HG03442 (cell line): ENCODE data around the gene NHS.

Experiments
- ATAC-seq: cut with Tn5 transposase; IDR thresholded peaks from one replicate; pipeline ENCODE4 v1.9.1; 2021; ENCODE audit warnings: mild to moderate bottlenecking, moderate library complexity; ENCODE audit not compliant: unreplicated experiment

The NHS gene

DNA sequence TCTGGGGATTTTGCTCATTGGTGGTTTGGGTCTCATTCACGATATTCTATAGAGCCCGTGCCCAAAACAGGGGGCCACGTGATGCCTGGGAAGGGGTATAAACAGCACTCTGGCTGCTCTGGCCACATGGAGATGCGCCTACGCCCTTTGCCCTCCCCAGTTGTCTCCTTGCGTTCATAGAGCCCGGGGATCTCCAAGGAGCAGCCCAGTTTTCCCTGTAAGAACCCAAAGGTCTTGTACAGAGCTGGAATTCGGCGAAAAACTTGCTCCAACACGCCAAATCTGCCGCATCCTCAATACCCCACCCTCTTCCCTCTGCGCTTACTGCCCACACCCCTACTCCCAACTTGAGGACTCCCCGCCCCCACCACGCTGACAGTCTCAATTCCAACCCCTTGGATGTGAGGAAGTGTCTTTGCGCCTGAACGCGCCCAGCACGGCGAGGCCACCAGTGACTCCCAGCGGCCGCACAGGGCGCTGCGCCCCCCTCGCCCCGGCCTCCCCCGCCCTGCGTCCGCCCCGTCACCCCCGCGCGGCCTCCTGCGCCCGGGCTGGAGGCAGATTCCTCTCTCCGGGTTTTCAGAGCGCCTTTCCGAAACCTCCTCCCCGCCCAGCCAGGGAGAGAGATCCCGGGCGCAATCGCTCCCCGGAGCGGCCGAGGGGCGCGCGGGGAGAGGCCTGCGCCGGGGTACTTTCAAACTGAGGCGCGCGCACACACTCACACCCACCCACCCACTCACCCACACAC, at the start of gene NHS:
Gene NHS (plus strand): TSS at position 582 of the 748 bp plus-strand sequence. CDS start 558 bp downstream, outside the sequence.
- ATAC-seq, result no peak

DNA sequence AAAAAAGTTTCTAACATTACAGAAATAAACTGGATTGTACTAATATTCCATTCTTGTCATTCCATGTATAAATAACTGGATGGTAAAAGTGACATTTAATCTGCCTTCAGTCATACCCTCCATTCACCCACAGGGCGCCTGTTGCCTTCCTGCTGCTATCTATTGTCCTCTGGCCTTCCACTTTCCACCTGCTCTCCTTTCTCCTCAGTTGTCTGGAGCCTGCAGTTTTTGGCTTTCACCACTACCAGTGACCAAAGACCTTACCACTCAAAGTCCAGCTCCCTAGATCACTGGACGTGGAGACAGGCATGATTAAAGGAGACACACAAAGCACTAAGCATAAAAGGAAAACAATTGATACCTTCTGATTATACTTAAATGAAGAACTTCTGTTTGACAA, 46.2 kb upstream of the NHS start:
- no peak for ATAC-seq

DNA sequence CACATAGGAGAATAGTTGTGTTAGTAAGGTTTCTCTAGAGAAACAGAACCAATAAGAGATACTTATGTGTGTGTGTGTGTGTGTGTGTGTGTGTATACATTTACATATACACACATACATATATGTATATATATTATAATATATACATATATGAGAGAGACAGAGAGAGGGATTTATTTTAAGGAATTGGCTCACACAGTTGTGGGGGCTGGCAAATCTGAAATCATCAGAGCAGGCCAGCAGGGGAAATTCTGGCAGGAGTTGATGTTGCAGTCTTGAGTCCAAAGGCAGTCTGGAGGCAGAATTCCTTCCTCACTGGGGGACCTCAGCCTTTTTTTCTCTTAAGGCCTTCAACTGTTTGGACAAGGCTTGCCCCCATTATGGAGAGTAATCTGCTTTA, 38.6 kb upstream of the NHS start:
- no peak for ATAC-seq

DNA sequence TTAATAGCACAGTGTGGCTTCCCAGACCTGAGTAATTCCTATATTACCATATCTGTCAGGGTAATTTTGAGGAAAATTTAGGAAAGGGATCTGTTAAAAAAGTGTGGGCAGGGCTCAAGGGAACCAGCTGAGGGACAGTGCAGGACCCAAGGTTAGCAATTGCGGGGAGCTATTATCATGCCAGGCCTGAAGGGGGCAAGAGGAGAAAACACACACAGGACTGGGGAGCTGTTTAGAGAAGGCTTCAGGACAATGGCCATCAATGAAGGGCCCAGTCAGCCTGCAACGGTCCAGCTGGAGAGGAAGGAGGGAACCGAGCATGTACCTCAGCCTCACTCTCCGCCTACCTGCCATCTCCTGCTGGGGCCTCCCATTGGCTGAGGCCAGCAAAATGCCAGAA, 19.0 kb upstream of the NHS start:
- ATAC-seq, result no peak

DNA sequence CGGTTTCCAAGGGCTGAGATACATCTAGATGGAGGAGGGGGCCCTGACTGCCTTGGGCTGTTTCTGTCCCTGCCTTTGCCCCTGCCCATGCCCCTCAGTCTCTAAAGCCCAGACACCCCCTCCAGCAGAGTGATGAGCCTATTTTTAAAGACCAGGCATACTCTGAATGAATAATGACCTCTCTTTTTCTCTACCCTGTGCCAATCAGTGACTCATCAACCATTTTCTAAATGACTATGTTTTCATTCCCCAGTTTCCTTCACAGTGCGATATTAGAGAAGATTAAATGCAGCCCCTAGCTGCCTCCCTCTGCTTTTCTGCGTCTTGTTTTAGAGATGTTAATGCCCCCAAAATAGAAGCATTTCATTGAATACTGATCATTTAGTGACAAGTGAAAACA, 15.5 kb upstream of the NHS start:
- ATAC-seq, result no peak

DNA sequence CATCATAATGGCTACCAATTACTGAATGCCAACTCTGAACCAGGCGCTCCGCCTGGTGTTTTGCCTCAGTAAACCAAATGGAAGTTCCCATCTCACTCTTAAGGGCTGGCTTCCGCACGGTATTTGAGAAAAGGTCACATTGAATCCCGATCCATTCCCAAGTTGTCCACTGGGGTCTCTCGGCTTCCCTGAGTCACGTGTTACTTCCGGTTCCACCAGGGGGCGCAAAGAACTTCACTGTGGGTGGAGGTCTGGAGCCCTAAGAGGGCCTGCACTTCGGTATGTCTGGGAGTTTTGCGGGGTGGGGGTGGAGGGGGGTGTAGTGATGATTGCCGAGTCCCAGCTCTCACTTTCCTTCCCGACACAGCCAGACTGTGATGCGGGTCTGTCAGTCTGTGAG, 13.4 kb upstream of the NHS start:
- ATAC-seq, result no peak

DNA sequence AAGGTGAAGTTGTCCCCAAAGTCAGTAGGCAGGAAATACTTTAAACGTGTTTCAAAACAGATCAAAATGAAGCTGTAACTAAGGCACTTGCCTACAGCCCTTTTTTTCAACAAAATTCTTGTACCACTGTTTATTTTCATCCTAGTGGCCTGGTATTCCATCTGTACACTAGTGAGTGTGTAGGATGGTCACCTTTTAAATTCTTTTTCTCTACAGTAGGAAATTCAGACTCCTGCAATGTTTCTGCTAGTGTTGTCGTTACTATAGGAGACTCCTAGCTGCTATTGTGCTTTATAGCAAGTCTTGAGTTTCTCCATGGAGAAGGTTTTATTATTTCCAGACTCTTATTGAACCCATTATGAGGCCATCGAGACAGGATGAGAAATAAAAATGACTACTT, 7.0 kb upstream of the NHS start:
- no peak for ATAC-seq

DNA sequence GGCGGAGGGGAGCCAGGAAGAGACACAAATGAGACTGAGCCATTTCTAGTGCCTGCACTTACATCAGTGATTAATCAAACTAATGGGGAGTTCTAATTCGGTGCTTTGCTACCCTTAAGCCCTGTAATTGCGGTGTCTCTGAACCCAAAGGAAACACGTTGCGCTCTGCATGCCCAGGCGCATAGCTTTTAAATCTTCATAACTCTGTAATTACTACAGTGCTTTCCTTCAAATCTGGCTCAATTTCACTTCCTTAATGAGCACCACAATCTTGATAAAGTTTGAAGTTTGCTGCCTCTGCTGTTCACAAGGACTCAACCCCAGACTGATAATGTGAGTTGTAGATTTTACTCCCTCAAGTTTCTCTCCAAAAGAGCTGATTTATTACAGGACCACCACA, 5.7 kb upstream of the NHS start:
- no peak for ATAC-seq

DNA sequence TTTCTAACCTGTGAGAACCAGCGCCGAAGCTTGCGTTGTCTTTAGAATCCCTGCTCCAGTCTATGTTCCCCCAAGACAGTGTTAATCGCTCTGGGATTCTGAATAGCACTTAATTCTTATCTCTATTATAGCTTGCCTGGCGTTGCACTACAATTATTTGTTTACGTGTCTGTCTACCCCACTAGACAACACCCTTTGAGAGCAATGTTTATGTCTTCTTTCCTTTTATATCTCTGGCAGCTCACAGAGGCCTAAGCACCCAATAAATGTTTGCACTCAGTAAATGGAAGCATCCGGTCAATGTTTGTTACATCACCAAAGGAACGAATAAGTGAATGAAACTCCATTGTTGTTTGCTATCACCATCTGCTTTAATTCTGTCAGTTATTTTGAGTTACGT, 4.8 kb upstream of the NHS start:
- ATAC-seq, result no peak

DNA sequence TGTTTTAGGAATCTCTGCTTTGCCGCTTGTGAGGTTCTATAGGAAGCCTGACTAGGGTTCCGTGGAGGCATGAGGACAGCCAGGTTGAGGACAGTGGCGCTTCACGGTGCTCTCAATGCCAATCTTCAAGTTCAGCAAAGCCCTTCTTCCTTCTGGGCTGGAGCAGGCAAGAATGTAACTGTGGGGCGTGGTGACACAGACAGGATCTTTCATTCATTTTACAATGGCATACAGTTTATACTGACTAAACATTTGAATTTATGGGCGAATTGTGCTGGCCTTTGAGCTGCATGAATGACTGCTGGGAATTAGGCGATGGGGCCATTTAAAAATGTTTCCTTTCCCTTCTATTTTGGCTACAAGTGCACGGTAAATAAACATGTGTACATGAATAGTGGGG, 2.9 kb upstream of the NHS start:
- ATAC-seq, result no peak

DNA sequence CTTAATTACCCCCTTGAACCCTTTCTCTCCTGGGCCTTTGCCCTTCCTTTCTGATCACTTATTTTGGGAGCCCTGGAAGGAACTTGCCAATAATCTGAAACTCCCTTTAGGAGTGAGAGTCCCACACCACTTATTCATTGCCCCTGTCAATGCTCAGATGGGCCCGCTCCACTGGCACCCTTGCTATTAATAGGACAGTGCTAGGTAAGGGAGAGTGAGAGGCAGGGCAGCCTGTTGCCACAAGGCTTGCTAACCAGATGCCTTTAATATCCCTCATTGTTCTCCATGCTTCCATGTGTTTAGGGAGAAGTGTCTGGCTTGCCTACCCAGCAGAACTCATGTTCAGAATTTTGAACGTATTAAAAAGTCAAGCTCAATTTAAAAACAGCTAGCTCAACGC, 1.7 kb upstream of the NHS start:
- no peak for ATAC-seq

DNA sequence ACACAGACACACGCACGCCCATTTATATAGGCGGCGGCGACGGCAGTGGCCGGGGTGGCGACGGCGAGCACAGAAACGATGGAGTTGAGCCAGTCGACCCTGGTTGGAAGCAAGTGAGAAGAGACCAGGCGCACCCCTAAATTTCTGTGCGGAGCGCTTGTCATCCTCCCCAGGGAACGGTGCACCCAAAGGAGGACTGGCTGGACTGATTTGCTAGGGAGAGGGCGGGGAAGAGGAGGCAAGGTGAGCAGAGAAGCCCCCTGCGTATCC, 302 bp downstream of the NHS start:
- ATAC-seq, result no peak

DNA sequence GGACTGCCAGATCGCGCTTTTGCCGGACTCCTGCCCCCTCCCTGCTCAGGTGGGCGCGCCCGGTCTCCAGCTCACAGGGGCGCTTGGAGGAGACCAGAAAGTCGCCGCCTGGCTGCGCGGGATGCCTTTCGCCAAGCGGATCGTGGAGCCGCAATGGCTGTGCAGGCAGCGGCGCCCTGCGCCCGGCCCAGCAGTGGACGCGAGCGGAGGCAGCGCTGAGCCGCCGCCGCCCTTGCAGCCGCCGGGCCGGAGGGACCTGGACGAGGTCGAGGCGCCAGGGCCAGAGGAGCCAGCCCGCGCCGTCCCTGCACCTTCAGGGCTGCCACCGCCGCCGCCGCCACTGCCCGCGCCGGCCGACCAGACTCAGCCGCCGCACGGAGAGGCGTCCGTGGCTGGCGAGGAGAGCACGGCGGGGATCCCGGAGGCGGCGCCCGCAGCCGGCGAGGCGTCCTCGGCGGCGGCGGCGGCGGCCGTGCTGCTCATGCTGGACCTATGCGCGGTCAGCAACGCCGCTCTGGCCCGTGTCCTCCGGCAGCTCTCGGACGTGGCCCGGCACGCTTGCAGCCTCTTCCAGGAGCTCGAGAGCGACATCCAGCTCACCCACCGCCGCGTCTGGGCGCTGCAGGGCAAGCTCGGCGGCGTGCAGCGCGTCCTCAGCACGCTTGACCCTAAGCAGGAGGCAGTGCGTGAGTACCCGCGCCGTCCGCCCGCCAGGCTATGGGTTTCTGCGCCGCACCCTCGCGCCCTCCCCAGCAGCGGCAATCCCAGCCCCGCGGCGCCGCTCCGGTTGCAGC, 834 bp downstream of the NHS start:
- ATAC-seq, result no peak

DNA sequence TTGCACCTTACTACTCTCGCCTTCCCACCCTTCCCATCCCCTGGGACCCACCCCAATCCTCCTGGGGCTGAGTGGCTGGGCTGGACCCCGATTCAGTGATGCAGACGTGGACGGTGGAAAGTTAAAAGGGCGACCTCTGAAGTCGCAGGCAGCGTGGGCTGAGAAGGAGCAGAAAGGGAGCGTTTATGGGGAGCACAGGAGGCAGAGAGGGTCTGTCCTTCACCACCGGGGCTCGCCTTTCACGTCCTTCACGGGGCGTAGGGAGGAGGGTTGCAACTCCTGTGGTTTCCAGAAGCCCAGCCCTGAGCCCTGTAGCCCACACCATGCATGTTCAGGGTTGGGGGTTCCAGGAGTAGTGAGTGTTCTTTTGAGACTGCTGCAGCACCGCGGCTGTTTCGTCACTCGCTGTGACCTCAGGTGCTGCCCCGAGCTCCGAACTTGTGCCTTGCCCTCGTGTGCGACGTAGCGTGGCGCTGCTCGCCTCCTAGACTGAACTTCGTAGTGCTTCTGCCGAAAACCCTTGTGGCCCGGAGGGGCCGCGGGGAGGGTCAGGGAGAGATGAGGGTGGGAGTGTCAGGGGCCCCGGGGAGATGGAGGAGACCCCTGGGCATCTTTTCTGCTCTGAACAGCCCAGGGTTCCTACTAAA, 1.6 kb downstream of the NHS start:
- no peak for ATAC-seq

DNA sequence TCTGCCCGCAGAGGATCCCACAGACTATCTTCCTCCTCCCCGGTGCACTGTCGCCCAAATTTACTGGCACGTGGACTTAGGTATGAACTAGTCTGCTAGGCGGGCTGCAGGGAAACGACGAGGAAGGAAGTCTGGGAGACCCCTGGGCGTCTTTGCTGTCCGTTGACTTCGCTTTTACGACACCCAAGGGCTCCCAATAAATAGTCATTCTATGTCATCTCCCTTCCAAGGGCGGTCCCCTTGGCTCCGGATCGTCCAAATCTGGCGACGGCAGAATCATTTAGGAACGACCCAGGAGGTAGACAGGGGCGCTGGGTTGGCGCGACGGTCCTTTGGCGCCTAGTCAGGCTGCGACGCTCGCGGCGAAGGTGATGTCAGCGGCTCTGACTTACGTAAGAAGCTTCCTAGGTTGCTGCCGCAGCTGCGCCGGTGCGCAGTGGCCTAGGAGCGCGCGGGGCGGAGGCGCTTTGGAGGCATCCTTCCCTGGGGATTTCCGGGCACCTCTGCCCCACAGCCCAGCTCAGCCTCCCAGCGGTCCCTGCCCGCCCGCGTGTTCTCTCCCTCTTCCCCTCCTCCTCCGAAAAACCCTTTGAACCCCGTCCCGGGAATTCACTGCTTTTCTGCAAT, 2.2 kb downstream of the NHS start:
- ATAC-seq, result no peak

DNA sequence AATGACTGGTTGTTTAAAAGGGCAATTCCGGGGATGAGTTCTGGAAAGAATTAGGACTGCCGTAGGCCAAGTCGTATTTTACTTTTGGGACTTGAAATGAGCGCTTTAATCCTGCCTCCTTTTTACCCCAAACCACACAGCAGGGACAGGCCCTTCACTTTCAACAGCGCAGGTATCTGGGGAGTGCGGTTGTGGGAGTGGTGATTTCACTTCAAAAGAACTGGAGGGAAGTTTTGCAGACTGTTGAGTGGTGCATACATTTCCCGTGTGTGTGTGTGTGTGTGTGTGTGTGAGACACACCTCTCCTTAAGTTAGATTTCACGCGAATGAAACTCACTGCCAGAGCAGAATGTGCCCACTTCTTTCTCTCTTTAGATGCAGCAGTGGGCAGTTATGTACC, 2.8 kb downstream of the NHS start:
- no peak for ATAC-seq

DNA sequence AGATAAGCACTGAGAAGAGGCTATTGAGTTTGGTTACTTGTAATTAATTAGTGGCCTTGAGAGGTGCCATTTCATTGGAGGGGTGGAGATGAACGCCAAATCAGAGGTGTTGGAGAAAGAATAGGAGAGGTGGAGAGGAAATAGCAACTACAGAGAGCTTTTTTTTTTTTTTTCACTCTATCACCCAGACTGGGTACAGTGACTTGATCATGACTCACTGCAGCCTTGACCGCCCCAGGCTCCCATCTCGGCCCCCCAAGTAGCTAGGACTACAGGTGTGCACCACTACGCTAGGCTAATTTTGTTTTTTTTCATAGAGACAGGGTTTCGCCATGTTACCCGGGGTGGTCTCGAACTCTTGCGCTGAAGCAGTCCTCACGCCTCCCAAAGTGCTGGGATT, 5.2 kb downstream of the NHS start:
- ATAC-seq, result no peak

DNA sequence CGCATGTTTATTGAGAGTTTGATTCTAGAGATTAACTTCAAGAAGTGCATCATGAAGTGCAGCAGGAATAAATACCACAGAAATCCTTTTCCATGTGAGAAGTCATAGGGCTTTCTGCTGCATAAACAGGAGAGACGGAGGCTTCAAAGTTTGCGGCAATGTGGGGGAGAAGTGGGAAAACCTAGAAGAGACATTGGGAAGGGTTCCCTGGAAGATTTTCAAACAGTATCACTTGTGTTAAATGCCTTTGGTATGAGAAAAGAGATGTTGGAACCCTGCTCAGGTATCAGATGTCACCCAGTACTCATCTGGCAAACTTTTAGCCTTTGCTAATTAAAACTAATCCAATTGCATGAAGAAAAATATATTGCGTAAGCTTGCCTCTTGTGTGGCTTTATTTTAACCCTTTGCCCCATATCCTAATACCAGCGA, 15.4 kb downstream of the NHS start:
- ATAC-seq, result no peak

DNA sequence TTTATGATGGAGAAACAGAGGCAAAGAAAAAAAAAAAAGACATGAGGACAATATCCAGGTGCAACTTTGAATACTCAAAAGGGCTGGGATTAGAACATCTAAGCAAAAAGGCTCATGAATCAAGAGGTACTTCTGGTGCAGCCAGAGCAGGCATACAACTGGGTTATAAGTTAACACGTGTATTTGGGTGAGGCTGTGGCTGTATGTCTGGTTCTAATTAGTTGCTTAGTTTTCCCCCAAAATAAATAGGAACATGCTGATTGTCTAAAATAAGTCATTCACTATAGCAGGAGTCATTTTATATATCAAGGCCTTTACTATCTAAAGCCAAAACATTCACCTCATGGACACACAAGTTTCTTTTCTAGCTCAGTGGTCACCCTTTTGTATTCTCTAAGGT, 20.2 kb downstream of the NHS start:
- ATAC-seq, result no peak

DNA sequence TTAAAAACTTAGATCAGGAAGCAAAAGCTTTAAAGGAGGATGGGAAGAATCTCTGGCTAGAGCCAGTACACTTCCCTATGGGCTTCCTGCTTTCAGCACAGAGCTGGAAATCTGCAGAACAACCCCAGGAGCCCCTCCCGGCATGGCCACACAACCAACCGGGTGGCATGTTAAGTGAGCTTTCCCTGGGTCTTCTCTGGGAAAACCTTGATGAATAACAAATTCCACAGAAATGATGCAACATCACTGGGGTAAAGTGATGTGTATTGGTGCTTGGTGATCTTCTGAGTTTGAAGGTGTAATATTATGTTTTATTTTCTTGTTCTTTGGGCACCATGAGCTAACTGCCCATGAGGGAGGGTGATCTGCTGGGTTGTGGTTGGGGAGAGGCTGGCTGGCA, 22.1 kb downstream of the NHS start:
- ATAC-seq, result no peak

DNA sequence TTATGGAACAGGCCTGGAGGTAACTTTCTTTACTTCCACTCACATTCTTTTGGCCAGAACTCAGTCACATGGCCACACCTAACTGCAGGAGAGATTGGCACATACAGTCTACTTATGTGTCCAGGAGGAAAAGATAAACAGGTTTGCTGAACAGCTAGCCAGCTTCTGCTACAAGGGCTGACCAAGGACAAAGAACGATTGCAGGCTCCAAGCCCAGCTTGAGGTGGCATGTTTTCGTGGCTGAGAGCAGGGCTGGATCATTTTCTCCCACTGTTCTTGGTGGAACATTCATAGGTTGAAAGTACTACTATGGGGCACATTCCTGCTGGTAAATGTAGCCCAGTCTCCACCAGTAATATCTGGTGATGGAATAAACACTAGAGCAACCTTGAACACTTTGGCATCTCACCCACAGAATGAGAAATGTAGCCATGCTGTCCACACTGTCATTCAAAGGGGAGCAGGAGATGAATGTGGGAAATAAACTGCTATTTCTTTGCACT, 28.2 kb downstream of the NHS start:
- no peak for ATAC-seq

DNA sequence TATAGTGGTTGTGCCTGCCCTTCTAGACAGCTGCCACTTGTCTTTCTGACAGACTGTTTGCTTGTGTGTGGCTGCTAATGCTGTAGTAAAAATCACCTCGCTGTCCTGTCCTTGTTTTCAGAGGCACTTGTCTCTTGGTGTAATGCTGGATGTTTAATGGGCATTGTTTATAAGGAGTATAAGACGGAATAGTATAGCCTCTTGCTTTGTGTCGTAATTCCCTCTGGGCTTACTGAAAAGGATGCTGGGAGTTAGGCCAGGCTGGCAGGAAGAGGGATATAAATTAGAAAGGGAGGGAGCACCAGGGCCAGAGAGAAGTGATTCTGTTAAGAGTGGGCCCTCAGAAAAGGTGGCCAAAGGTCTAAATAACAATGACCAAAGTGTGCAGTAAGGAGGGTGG, 29.0 kb downstream of the NHS start:
- no peak for ATAC-seq
